Mesendoderm (in vitro differentiated cells): ENCODE measurements around the gene ZNF146.

Experiments
- DNase-seq: peaks from one replicate; pipeline ENCODE4 v3.0.0; 2013
- H2AK5ac ChIP-seq: 2 replicates; pipeline ENCODE4 v1.6.1; 2013; ENCODE audit warnings: low read length, inconsistent platforms
- H2BK120ac ChIP-seq: 2 replicates; pipeline ENCODE4 v1.6.1; 2013; ENCODE audit warnings: low read depth, mild to moderate bottlenecking, low read length, moderate library complexity, mixed read lengths
- H2BK15ac ChIP-seq: replicated peaks from 2 replicates; pipeline ENCODE4 v1.6.1; 2013; ENCODE audit warnings: low read depth, mild to moderate bottlenecking, moderate library complexity
- H2BK5ac ChIP-seq: 2 replicates; pipeline ENCODE4 v1.6.1; 2013; ENCODE audit warnings: low read length, inconsistent platforms
- H3K18ac ChIP-seq: 2 replicates; pipeline ENCODE4 v1.6.1; 2013; ENCODE audit warnings: mild to moderate bottlenecking, low read length, mixed read lengths
- H3K23ac ChIP-seq: one replicate; pipeline ENCODE4 v1.6.1; 2013; ENCODE audit warnings: low read length
- H3K27ac ChIP-seq: 2 replicates; pipeline ENCODE4 v1.5.1; 2013; ENCODE audit warnings: low read depth, mild to moderate bottlenecking, inconsistent platforms, low read length, moderate library complexity
- H3K27me3 ChIP-seq: 2 replicates; pipeline ENCODE4 v1.6.1; 2013; ENCODE audit warnings: low read length, control low read depth, mild to moderate bottlenecking, inconsistent platforms; ENCODE audit not compliant: insufficient read depth, poor library complexity
- H3K36me3 ChIP-seq: 2 replicates; pipeline ENCODE4 v1.6.1; 2013; ENCODE audit warnings: low read length, inconsistent platforms; ENCODE audit not compliant: control insufficient read depth, insufficient read depth
- H3K4ac ChIP-seq: one replicate; pipeline ENCODE4 v1.6.1; 2013; ENCODE audit warnings: low read depth, mild to moderate bottlenecking, low read length, moderate library complexity
- H3K4me1 ChIP-seq: 2 replicates; pipeline ENCODE4 v1.6.1; 2013; ENCODE audit warnings: low read depth, low read length, inconsistent platforms; ENCODE audit not compliant: control insufficient read depth
- H3K4me2 ChIP-seq: 2 replicates; pipeline ENCODE4 v1.6.1; 2013; ENCODE audit warnings: low read length
- H3K4me3 ChIP-seq: 2 replicates; pipeline ENCODE4 v1.5.1; 2013; ENCODE audit warnings: mild to moderate bottlenecking, low read length
- H3K56ac ChIP-seq: one replicate; pipeline ENCODE4 v1.6.1; 2013; ENCODE audit warnings: low read length
- H3K79me1 ChIP-seq: 2 replicates; pipeline ENCODE4 v1.6.1; 2013; ENCODE audit warnings: low read length, inconsistent platforms
- H3K79me2 ChIP-seq: 2 replicates; pipeline ENCODE4 v1.6.1; 2013; ENCODE audit warnings: mild to moderate bottlenecking, low read length; ENCODE audit not compliant: control insufficient read depth, insufficient read depth
- H3K9ac ChIP-seq: 2 replicates; pipeline ENCODE4 v1.6.1; 2013; ENCODE audit warnings: low read length, inconsistent platforms
- H4K5ac ChIP-seq: one replicate; pipeline ENCODE4 v1.6.1; 2013; ENCODE audit warnings: low read length
- H4K8ac ChIP-seq: one replicate; pipeline ENCODE4 v1.6.1; 2013; ENCODE audit warnings: low read depth, mild to moderate bottlenecking, control low read depth, low read length, moderate library complexity
- WGBS: extraction: QIAGEN DNeasy Blood & Tissue Kit; methylation state at CpG from one replicate; pipeline ENCODE4 v1.1.7; 2013; ENCODE audit warnings: low lambda C conversion rate, missing lambda C conversion rate; ENCODE audit not compliant: insufficient coverage; ENCODE audit errors: extremely low coverage; 5-methylcytosine and 5-hydroxymethylcytosine counted together

Gene ZNF146

DNA sequence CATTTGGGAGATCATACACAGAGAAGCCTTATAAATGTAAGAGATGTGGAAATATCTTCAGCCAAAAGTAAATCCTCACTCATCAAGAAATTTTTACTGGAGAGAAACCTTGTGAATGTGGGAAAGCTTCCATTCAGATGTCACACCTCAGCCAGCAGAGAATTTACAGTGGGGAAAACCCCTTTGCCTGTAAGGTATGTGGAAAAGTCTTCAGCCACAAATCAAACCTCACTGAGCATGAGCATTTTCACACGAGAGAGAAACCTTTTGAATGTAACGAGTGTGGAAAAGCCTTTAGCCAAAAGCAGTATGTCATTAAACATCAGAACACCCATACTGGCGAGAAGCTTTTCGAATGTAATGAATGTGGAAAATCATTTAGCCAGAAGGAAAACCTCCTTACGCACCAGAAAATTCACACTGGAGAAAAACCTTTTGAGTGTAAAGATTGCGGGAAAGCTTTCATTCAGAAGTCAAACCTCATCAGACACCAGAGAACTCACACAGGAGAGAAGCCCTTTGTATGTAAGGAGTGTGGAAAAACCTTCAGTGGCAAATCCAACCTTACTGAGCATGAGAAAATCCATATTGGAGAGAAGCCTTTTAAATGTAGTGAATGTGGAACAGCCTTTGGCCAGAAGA is 21.5 kb downstream of the ZNF146 start:
- Histone ChIP-seq H3K4me3 (no peak overlapping the region), H4K5ac (no peak overlapping the region), H2BK120ac (no peak overlapping the region), H3K4me2 (no peak overlapping the region), H2BK15ac (no peak overlapping the region), H3K79me1 (peaks cover 2% of the 10 kb centered on the region), H3K18ac (no peak overlapping the region), H3K4ac (no peak overlapping the region), H3K23ac (no peak overlapping the region), H3K79me2 (no peaks in the 10 kb centered on the region), H2AK5ac (no peak overlapping the region), H3K36me3 (peaks cover 16% of the 10 kb centered on the region), H3K56ac (no peak overlapping the region), H3K27me3 (no peaks in the 10 kb centered on the region), H3K27ac (no peak overlapping the region), H4K8ac (no peak overlapping the region), H3K4me1 (no peaks in the 10 kb centered on the region), H2BK5ac (no peak overlapping the region), H3K9ac (no peak overlapping the region)
- DNase-seq = no peak
- no CpG with 5 or more reads among the region's 6 CpGs for WGBS

GRCh38 chr19:36236946-36237310 is 22.0 kb downstream of the ZNF146 start:
- no peaks in the 10 kb centered on the region for H3K79me2 ChIP-seq
- no peak overlapping the region for H3K4me3 ChIP-seq
- H3K27ac ChIP-seq = no peak overlapping the region
- H3K56ac ChIP-seq = no peak overlapping the region
- WGBS = no CpG with 5 or more reads among the region's 3 CpGs
- H3K36me3 ChIP-seq = peaks cover 16% of the 10 kb centered on the region
- no peak overlapping the region for H4K8ac ChIP-seq
- H2AK5ac ChIP-seq = no peak overlapping the region
- no peak overlapping the region for H3K4ac ChIP-seq
- H3K23ac ChIP-seq = no peak overlapping the region
- H4K5ac ChIP-seq = no peak overlapping the region
- H3K4me1 ChIP-seq = no peaks in the 10 kb centered on the region
- peaks cover 2% of the 10 kb centered on the region for H3K79me1 ChIP-seq
- no peak overlapping the region for H2BK120ac ChIP-seq
- no peak overlapping the region for H2BK5ac ChIP-seq
- no peak overlapping the region for H3K9ac ChIP-seq
- H3K4me2 ChIP-seq = no peak overlapping the region
- DNase-seq = no peak
- no peak overlapping the region for H3K18ac ChIP-seq
- no peak overlapping the region for H2BK15ac ChIP-seq
- no peaks in the 10 kb centered on the region for H3K27me3 ChIP-seq

- H4K5ac ChIP-seq = no peak overlapping the region
- H3K4me1 ChIP-seq = no peaks in the 10 kb centered on the region
- WGBS = no CpG with 5 or more reads among the region's 11 CpGs
- H2BK5ac ChIP-seq = no peak overlapping the region
- H3K36me3 ChIP-seq = no peaks in the 10 kb centered on the region
- no peak overlapping the region for H3K27ac ChIP-seq
- H3K4ac ChIP-seq = no peak overlapping the region
- no peaks in the 10 kb centered on the region for H3K79me2 ChIP-seq
- DNase-seq = peak; percentile 58
- no peak overlapping the region for H3K56ac ChIP-seq
- H2AK5ac ChIP-seq = no peak overlapping the region
- no peaks in the 10 kb centered on the region for H3K79me1 ChIP-seq
- H3K23ac ChIP-seq = no peak overlapping the region
- H2BK120ac ChIP-seq = no peak overlapping the region
- H2BK15ac ChIP-seq = no peak overlapping the region
- no peak overlapping the region for H3K18ac ChIP-seq
- H3K4me3 ChIP-seq = no peak overlapping the region
- H3K4me2 ChIP-seq = no peak overlapping the region
- no peak overlapping the region for H3K9ac ChIP-seq
- no peak overlapping the region for H4K8ac ChIP-seq
- H3K27me3 ChIP-seq = no peaks in the 10 kb centered on the region
These were observed 29.2 kb downstream of the ZNF146 start for GRCh38 chr19:36244066-36244465.

- H4K8ac ChIP-seq = no peak overlapping the region
- H3K56ac ChIP-seq = peak overlapping the region; percentile 78
- H3K36me3 ChIP-seq = no peaks in the 10 kb centered on the region
- H3K79me2 ChIP-seq = no peaks in the 10 kb centered on the region
- no peak overlapping the region for H4K5ac ChIP-seq
- no peak overlapping the region for H2BK120ac ChIP-seq
- no peak overlapping the region for H2BK5ac ChIP-seq
- peak overlapping the region; percentile 55 for H3K9ac ChIP-seq
- H3K27me3 ChIP-seq = no peaks in the 10 kb centered on the region
- no peaks in the 10 kb centered on the region for H3K4me1 ChIP-seq
- no peaks in the 10 kb centered on the region for H3K79me1 ChIP-seq
- H3K4me3 ChIP-seq = peak overlapping the region; percentile 23
- H3K4me2 ChIP-seq = peak overlapping the region; percentile 75
- no peak overlapping the region for H2AK5ac ChIP-seq
- WGBS = no CpG with 5 or more reads among the region's 63 CpGs
- H2BK15ac ChIP-seq = no peak overlapping the region
- H3K27ac ChIP-seq = no peak overlapping the region
- no peak overlapping the region for H3K4ac ChIP-seq
- no peak overlapping the region for H3K23ac ChIP-seq
- peak; percentile 93 for DNase-seq
- no peak overlapping the region for H3K18ac ChIP-seq
These were observed 30.5 kb downstream of the ZNF146 start for GRCh38 chr19:36245210-36246005.

- H2BK15ac ChIP-seq = no peak overlapping the region
- no peak overlapping the region for H3K18ac ChIP-seq
- H3K4me2 ChIP-seq = no peak overlapping the region
- peak overlapping the region; percentile 64 for H3K56ac ChIP-seq
- WGBS = no CpG with 5 or more reads among the region's 29 CpGs
- H3K4ac ChIP-seq = no peak overlapping the region
- H2BK5ac ChIP-seq = no peak overlapping the region
- no peak overlapping the region for H3K4me3 ChIP-seq
- H2AK5ac ChIP-seq = no peak overlapping the region
- no peak overlapping the region for H3K27ac ChIP-seq
- no peak overlapping the region for H4K8ac ChIP-seq
- no peak overlapping the region for H4K5ac ChIP-seq
- no peaks in the 10 kb centered on the region for H3K36me3 ChIP-seq
- H3K4me1 ChIP-seq = no peaks in the 10 kb centered on the region
- H3K27me3 ChIP-seq = no peaks in the 10 kb centered on the region
- H3K79me1 ChIP-seq = no peaks in the 10 kb centered on the region
- no peak for DNase-seq
- H3K23ac ChIP-seq = no peak overlapping the region
- H3K79me2 ChIP-seq = no peaks in the 10 kb centered on the region
- no peak overlapping the region for H3K9ac ChIP-seq
- H2BK120ac ChIP-seq = no peak overlapping the region
These were observed 31.1 kb downstream of the ZNF146 start for GRCh38 chr19:36246006-36246481.
